Measurements from ENCODE around the gene FHIT.

DNA sequence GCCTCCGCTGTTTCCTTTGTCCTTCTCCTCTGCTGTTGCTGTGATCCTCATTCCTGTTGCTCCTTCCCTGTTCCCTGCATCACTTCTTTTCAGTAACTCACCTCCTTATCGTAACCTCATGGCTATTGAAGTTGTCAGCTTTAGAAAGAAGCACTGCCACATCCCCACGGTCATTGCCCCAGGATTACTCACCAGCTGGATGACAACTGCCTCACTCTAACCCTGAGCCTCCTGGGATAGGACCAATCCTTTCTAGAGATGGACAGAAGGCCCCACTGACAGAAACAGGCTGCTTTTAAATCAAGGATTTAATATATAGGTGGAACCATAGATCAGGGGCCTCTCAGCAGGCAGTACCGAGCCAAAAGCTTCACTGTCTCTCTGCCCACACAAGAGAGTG lies 4.1 kb downstream of the FHIT start:
- TF ChIP-seq, protein P1, sequence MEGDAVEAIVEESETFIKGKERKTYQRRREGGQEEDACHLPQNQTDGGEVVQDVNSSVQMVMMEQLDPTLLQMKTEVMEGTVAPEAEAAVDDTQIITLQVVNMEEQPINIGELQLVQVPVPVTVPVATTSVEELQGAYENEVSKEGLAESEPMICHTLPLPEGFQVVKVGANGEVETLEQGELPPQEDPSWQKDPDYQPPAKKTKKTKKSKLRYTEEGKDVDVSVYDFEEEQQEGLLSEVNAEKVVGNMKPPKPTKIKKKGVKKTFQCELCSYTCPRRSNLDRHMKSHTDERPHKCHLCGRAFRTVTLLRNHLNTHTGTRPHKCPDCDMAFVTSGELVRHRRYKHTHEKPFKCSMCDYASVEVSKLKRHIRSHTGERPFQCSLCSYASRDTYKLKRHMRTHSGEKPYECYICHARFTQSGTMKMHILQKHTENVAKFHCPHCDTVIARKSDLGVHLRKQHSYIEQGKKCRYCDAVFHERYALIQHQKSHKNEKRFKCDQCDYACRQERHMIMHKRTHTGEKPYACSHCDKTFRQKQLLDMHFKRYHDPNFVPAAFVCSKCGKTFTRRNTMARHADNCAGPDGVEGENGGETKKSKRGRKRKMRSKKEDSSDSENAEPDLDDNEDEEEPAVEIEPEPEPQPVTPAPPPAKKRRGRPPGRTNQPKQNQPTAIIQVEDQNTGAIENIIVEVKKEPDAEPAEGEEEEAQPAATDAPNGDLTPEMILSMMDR (IDR thresholded peaks at IDR 0.05): no peak
- no peak for TF ChIP-seq POLR2A (IDR thresholded peaks at IDR 0.05)

Measured in Peyer's patch (tissue), 4 donors.